GM23338 (cell line): ENCODE data around the gene INO80E.

Experiments used
- CTCF ChIP-seq, 2 experiments: fragments of 200-600 bp in 1 of 2; sonication (generic) in 1 of 2; conservative IDR thresholded peaks; 2 replicates each; pipeline versions ENCODE4 v1.5.1 to v1.6.1; 2016 to 2017; ENCODE audit warnings: antibody characterized with exemption in 2 of 2, low read depth in 2 of 2, mild to moderate bottlenecking in 2 of 2, moderate library complexity in 1 of 2
- STAT1 ChIP-seq: IDR thresholded peaks from one replicate; pipeline ENCODE4 v1.6.1; 2016; ENCODE audit warnings: antibody characterized with exemption; ENCODE audit not compliant: unreplicated experiment

DNA sequence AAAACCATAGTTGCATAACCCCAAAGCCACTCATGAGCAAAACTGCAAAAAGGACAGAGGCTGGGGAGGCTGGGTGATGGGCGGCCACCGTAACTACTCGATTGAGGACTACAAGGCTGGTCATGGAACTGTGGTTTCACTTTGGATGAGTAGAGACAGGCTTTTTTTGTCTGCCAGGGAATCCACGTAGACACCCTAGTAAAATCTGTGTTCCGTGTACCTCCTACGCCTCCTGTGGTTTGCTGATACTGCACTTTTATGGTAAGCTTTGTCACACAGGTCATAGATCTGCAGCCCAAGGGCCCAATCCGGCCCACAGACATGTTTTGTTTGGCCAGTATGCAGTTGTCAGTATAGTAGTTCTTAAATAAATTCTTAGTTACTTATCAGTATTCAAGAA is 37.2 kb downstream of the INO80E start:
- TF ChIP-seq STAT1: no peak
- TF ChIP-seq CTCF (conservative IDR thresholded peaks at IDR 0.05; ENCODE audit: low read depth in 2 of 2): no peak
